Measurements from ENCODE around the gene GCN1.

GRCh38 chr12:120145164-120145563 lies 49.4 kb downstream of the GCN1 start:
- no peak for TF ChIP-seq EZH2phosphoT487 (IDR thresholded peaks at IDR 0.05; ENCODE audit: borderline replicate concordance, low read length)
- no peak for TF ChIP-seq CTCF (conservative IDR thresholded peaks at IDR 0.05; ENCODE audit: low read depth, low read length)

Measured in PC-3 (cell line).